ENCODE results near the gene MCEMP1. TPM values are rescaled to one million over a fixed set of nuclear protein-coding genes. Genes with fewer than 3 reads are reported as not detected.
A peak's percentile ranks its signal among the peaks of the same experiment; 100 is the strongest.

MCEMP1 gene
- total and polyA plus RNA-seq, 2 of the 13 experiments (the other 11 are each of a cell fraction or from before 2014, with no cell fraction given): not detected

GRCh38 chr19:7636691-7637373 is 40.1 kb upstream of the MCEMP1 start, which contains the start of gene STXBP2 (continued):
- TF ChIP-seq ELF3 (CRISPR knock-in tag; IDR thresholded peaks at IDR 0.05) (peak; percentile 67), CHD4 (IDR thresholded peaks at IDR 0.05; ENCODE audit: borderline replicate concordance, low read length) (no peak), POLR2AphosphoS5 (IDR thresholded peaks at IDR 0.05; ENCODE audit: low read depth, low read length) (peak; percentile 77), ARNT (IDR thresholded peaks at IDR 0.05) (no peak), TSC22D2 (CRISPR knock-in tag; IDR thresholded peaks at IDR 0.05; ENCODE audit: borderline replicate concordance) (no peak), NCOR1 (IDR thresholded peaks at IDR 0.05; ENCODE audit: borderline replicate concordance, low read length) (no peak), ZNF891 (CRISPR knock-in tag; IDR thresholded peaks at IDR 0.05) (no peak), ZFY (CRISPR knock-in tag; IDR thresholded peaks at IDR 0.05) (peak; percentile 54; the same call in 1 of the 2 replicates), ZNF513 (CRISPR knock-in tag; conservative IDR thresholded peaks at IDR 0.05) (no peak), HNF1B (CRISPR knock-in tag; IDR thresholded peaks at IDR 0.05) (peak; percentile 20; the same call in 1 of the 2 replicates), CSRNP1 (CRISPR knock-in tag; IDR thresholded peaks at IDR 0.05) (peak; percentile 85), SIN3A (IDR thresholded peaks at IDR 0.05; ENCODE audit: borderline replicate concordance, low read depth, low read length) (peak; percentile 64; the same call in 1 of the 2 replicates), PHF8 (CRISPR knock-in tag; IDR thresholded peaks at IDR 0.05) (peak; percentile 74), FOXM1 (CRISPR knock-in tag; IDR thresholded peaks at IDR 0.05) (no peak), ZSCAN20 (CRISPR knock-in tag; IDR thresholded peaks at IDR 0.05; ENCODE audit: borderline replicate concordance) (no peak), IRF1 (CRISPR knock-in tag; IDR thresholded peaks at IDR 0.05; ENCODE audit: low read depth) (no peak), CREM (IDR thresholded peaks at IDR 0.05) (no peak), CREM (CRISPR knock-in tag; IDR thresholded peaks at IDR 0.05) (no peak), NFRKB (IDR thresholded peaks at IDR 0.05) (no peak), RARG (CRISPR knock-in tag; IDR thresholded peaks at IDR 0.05; ENCODE audit: low read depth) (no peak), MTF1 (CRISPR knock-in tag; IDR thresholded peaks at IDR 0.05) (no peak), KDM4B (CRISPR knock-in tag; IDR thresholded peaks at IDR 0.05) (no peak), MBNL3 (CRISPR knock-in tag; conservative IDR thresholded peaks at IDR 0.05) (no peak), TMF1 (CRISPR knock-in tag; IDR thresholded peaks at IDR 0.05; ENCODE audit: low read depth) (0 out of 2 replicates have a peak, but pooled peaks have one; percentile 80), ZNF740 (CRISPR knock-in tag; IDR thresholded peaks at IDR 0.05) (peak; percentile 35; the same call in 1 of the 2 replicates), ZNF816 (CRISPR knock-in tag; IDR thresholded peaks at IDR 0.05; ENCODE audit: borderline replicate concordance) (peak; percentile 85; the same call in 1 of the 2 replicates)

Data from HepG2 (cell line).